M059J (cell line): ENCODE measurements around the gene DMBX1. TPM values are rescaled to one million over a fixed set of nuclear protein-coding genes. Genes with fewer than 3 reads are reported as not detected.

Experiments used
- DNase-seq: peaks from one replicate; pipeline ENCODE4 v3.0.0-alpha.2; 2012; ENCODE audit warnings: low read depth
- total RNA-seq: library from RNA; depleted of rRNA; stranded (reverse); fragments of >200 nt; shearing (Covaris generic); gene quantifications from 2 replicates; pipeline ENCODE4 v1.2.3, GENCODE V29; 2014

DMBX1 gene
- total RNA-seq, 1 experiment from 2014 or later: not detected

DNA sequence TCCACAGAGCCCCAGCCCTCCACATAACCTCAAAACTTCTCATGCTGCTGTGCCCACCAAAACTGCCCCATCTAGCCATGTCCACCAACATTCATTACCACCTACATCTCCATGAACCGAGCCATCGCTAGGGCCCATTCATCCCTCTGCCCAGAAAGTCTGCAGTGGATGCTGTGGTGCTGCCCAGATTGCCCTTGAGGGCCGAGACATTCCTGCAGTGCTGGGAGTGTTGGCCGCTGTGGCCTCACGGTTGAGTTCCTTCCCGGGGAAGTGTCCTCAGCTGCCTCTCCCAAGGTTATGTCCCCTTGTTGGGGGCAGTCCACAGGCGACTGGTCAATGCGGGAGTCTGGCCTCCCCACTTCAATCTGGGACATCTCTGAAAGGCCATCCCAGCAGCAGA, 30.3 kb upstream of the DMBX1 start:
- no peak for DNase-seq

GRCh38 chr1:46461017-46461808, 28.4 kb upstream of the DMBX1 start:
- no peak for DNase-seq

DNA sequence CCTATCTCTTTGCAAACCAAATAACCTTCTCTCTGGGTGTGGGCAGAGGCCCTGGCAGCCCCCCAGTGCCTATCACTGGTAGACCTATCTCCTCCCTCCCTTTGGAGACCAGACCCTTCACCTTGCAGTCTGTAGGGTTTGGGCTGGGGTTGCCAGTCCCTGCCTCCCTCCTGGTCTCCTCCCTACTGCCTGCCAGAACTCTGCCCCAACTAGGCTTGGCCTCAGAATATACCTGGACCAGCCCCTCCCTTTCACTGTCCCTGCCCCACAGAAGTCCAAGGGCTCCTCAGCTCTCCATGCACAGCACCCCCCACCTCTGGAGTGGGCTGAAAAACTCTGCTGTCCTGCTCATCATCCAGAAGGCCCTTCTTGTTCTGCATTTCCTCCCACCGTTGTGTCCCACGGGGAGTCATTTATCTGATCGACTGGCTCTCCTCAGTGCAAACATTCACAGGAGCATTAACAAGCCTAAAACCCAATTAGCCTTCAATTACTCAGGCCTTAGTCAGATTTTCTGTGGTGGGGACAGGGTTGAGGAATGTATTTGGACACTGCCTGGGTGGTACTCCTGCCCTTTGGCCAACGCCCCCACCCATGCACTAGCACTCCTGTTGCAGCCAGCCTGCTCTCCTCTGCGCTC, 27.7 kb upstream of the DMBX1 start:
- peak; percentile 30 for DNase-seq

GRCh38 chr1:46464013-46464548, 25.6 kb upstream of the DMBX1 start:
- DNase-seq: no peak

- no peak for DNase-seq
These were observed 24.7 kb upstream of the DMBX1 start for GRCh38 chr1:46464915-46465314.

- no peak for DNase-seq
These were observed 23.6 kb upstream of the DMBX1 start for GRCh38 chr1:46465981-46466476.

DNA sequence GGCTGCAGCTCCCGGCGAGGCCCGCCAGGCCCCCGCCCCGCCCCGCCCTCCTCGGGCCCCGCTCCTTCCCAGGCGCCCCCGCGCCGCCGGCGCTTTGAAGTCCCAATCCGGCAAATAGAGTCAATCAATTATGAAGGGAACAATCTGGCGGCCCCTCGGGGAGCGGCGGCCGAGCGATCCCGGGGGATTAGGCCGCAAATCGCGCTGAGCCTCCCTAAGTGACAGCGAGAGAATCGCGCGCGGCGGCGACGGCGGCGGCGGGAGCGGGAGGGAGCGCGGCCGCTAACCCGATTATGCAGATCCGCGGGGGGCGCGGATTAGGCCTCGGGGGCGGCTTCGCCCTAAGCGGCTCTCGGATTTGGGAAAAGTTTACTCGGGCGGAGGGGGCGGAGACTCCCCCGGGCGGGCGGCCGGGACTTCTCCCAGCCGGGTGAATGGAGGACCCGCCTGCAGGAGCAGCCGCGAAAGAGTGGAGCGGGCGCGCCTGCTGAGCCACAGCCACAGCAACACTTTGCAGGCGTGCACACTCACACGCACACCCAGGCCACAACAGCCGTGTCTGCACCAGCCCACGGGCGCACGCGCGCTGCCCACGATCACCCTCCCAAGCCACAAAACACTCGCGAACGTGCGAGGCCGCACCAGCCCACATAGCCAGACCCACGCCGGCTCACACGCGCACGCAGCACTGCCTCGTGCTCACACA, 23.0 kb upstream of the DMBX1 start:
- no peak for DNase-seq

- no peak for DNase-seq
These were observed 22.5 kb upstream of the DMBX1 start for GRCh38 chr1:46467183-46467504.

DNA sequence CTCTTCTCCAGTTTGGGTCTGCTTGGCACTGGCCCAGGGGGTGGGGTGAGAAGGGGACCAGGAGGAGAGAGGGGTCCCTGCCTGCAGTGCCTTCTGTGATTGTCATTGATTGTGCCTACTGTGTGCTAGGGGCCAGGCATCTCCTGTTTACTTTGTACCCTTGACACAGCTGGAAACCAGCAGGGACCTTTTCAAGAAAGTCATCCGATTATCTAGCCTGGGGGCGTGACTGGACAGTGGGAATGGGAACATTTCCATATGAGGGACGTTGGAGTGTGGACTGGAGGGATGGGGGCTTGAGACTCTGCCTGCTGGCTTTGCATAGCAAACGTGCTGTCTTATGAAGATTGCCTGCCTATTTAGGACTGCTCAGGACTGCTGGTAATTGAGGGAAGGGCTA, 19.8 kb upstream of the DMBX1 start:
- no peak for DNase-seq

- DNase-seq: no peak
These were observed 17.7 kb upstream of the DMBX1 start for GRCh38 chr1:46471848-46472492.

- no peak for DNase-seq
These were observed 17.0 kb upstream of the DMBX1 start for GRCh38 chr1:46472498-46473181.

GRCh38 chr1:46473991-46474390, 15.6 kb upstream of the DMBX1 start:
- DNase-seq: no peak

- no peak for DNase-seq
These were observed 15.1 kb upstream of the DMBX1 start for GRCh38 chr1:46474570-46474969.

DNA sequence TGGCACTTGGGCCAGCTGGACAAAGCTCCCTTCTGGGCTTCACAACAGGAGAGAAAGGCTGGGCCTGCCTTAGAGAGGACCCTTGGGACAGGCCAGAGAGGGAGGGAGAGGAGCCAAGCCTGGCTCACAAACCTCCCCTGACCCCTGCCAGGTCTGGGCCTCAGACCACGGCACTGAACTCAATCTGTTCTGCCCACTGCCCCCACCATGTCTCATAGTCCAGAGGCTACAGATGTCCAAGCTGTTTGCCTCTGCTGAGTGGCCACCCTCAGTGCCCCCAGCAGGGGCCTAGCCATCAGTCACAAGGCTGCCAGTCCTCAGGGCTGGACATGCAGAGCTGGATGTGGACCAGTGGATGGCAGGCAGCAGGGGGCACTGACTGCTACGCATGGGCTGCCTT, 13.0 kb upstream of the DMBX1 start:
- DNase-seq: no peak

- DNase-seq: peak; percentile 66
These were observed 12.3 kb upstream of the DMBX1 start for GRCh38 chr1:46477153-46477929.

DNA sequence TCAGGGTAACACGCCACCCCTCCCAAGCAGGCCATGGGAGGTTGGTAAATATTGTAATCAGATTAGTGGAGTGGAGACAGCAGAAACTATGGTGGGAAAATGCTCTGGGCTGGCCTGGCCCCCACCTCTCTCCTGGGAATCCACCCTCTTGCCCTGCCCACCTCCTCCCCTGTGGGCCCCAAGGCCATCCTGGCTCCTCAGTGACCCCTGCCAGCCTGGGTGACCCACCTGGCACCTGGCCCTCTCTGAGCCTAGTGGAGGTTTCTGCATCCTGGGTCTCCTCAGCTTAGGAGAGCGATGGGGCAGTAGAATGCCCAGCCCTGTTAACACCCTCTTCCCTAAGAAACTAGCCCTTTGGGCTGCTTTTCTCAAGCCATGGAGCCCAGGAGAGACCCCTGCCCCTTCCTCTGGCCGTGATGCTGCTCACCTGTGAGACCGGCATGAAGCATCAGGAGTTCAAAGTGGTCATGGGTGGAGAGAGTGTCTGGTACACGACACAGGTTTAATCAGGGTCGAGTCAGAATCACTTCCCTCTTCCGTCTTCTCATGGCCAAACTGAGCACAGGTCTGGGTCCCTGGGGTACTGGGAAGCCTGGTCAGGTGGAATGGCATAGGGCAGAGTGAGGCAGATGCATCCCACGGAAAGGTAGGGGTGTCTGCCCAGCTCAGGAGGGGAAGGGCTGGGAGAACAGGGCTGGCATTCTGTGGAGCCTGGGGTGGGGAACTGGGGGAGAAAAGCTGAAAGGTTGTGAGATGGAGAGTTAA, 10.7 kb upstream of the DMBX1 start:
- no peak for DNase-seq

DNA sequence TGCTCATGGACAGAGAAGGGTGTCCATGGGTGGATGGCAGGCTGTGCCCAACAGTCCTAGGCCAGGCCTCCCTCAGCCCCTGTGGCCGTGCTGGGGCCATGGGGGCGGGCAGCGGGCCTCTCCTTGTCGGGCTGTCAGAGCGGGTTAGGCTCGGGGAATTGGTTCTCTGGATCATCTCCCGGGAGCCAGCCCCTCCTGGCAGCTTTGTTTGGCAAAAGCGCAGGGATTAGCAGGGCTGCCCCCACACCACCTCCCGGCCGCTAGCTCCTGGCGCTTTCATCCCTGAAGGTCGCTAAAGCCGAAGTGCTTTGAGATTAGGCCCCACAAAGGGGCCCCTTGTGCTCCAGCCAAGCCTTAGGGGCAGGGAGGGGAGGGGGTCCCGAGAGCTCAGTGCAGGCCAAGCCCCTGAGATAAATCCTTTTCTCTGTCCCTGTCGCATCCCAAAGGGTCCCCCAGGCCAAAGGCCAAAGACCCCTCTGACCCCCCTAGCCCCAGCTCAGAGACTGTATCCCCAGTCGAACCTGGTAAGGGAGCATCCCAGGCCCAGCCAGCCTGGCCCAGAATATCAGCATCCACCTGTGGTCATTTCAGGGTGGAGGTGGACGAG, 9.8 kb upstream of the DMBX1 start:
- DNase-seq: no peak

DNA sequence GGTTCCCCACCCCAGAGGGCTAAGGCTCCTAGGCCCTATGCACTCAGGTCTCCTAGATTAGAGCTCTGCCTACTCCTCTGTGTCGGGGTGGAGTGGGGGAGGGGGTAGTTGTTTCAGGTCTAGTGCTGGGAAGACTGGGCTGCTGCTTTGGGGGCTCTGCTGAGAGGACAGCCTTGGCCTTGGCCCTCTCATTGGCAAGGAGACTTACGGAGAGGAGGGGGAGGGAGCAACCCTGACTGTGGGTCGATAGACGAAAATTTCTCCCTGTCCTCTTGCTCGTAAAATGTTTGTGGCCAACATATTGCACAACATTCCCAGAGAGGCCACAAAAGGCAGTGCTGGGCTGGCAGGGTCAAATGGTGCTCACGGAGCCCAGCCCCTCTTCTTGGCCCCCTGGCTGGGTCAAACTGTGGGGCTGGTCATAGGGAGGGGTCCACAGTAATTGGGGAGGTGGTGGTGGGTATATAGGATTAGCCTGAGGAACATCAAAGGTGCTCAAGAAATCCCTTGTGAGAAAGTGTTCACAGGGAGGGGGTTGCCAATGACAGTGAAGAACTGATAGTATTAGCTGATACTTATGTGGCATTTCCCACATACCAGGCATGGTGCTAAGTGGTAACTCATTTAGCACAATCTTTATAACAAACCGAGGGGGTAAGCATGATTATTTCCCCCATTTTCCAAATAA, 8.5 kb upstream of the DMBX1 start:
- DNase-seq: peak; percentile 53

DNA sequence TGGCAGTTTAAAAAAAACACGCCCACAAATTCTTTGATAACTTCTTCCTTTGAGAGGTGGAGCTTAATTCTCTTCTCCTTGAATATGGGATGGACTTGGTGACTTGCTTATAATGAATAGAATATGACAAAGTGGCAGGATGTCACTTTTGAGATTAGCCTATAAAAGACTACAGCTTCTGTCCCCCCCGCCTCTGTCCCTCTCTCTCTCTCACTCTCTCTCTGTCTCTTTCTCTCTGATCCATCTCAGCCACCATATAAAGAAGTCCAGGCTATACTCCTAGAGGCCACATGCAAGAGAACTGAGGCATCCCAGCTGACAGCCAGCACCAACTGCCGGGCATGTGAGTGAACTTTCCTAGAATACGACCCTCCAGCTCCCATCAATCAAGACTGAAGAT, 7.7 kb upstream of the DMBX1 start:
- DNase-seq: no peak
